ENCODE measurements around the gene MTF1.
"Not testable (repeated sequence)": the region's sequence is repeated elsewhere in the genome, so short reads cannot be mapped to it uniquely, and the experiment has no call there.

Gene MTF1

GRCh38 chr1:37782491-37782890 is 76.9 kb downstream of the MTF1 start:
- DNase-seq, result no peak

DNA sequence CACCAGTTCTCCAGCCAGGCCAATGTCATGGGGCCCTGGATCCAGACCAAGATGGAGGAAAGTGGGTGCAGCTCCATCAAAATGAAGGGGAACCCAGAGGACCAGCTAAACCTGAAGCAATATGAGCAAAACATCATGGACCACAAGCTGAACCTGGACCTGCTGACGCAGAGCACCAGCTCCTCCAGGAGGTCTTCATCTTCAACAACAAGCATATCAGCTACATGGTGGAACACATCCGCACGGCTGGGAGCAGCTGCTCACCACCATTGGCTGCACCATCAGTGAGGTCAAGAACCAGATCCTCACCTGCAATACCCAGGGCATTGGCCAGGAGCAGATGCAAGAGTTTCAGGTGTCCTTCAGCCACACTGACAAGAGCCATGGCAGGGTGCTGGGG is 80.7 kb downstream of the MTF1 start:
- DNase-seq, result no peak

- DNase-seq, result no peak
Observed at GRCh38 chr1:37776946-37777516, 82.4 kb downstream of the MTF1 start.

DNA sequence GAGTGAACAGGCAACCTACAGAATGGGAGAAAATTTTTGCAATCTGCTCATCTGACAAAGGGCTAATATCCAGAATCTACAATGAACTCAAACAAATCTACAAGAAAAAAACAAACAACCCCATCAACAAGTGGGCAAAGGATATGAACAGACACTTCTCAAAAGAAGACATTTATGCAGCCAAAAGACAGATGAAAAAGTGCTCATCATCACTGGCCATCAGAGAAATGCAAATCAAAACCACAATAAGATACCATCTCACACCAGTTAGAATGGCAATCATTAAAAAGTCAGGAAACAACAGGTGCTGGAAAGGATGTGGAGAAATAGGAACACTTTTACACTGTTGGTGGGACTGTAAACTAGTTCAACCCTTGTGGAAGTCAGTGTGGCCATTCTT is 88.0 kb downstream of the MTF1 start:
- DNase-seq, result not testable (repeated sequence)

DNA sequence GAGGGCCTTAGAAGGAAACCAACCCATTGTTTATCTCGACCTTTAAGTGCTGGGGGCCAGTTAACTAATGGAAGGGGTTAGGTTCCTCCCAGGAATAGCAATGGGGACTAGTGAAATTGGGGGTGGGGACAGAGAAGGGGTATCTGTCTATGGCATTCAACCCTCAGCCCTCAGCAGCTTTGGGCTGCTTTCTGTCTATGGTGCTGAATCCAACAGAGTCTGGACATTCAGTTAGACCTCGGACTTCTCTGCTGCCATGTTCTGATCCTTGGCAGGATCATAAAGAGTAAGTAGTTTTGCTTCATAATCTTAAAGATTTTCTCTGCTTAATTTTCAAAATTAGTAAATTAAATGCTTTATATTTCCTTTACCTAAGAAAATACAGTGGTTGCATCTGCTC is 91.9 kb downstream of the MTF1 start:
- no peak for DNase-seq

DNA sequence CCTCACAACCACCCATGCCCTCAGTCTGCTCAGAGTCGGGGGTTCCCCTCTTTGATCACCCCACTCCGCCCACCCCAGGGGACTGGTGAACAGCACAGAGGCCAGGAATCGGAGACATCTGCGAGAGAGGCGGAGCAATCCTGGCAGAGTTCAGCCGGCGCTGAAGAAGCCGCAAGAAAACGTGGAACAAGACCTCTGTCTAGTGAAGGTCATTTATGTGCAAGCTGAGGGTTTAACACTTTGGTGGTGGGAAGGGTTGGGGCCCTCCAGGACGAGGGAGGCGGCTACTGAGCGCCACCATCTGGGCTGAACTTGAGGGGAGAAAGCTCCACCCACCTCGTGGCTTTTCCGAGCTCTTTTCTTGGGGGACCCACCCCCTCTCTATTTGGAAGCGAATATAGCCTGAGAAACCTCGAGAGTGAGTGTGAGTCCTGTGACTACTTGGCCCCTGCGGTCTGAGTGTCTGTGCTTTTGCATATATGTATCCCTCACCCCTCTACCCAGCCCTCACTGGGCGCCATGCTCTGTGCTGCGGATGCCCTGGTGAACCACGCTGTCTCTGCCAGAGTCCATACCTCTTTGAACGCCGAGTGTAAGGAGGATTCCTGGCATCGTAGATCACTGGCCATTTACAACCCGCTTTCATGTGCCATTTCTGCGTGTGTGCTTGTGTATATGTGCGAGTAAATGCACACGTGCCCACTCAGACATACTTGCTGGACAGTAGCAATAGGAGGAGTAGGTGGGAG is 93.3 kb downstream of the MTF1 start:
- DNase-seq, result no peak

- no peak for DNase-seq
Observed at GRCh38 chr1:37764888-37765441, 94.4 kb downstream of the MTF1 start, which contains the start of gene EPHA10. Gene EPHA10, minus strand, starts transcription at chr1:37765120. Its CDS starts 54 bp downstream, at chr1:37765066.

- DNase-seq, result no peak
Observed at GRCh38 chr1:37764414-37764825, 95.0 kb downstream of the MTF1 start.

GRCh38 chr1:37763791-37764413 is 95.5 kb downstream of the MTF1 start:
- DNase-seq, result no peak

- DNase-seq, result no peak
Observed at GRCh38 chr1:37762516-37762915, 96.9 kb downstream of the MTF1 start.

DNA sequence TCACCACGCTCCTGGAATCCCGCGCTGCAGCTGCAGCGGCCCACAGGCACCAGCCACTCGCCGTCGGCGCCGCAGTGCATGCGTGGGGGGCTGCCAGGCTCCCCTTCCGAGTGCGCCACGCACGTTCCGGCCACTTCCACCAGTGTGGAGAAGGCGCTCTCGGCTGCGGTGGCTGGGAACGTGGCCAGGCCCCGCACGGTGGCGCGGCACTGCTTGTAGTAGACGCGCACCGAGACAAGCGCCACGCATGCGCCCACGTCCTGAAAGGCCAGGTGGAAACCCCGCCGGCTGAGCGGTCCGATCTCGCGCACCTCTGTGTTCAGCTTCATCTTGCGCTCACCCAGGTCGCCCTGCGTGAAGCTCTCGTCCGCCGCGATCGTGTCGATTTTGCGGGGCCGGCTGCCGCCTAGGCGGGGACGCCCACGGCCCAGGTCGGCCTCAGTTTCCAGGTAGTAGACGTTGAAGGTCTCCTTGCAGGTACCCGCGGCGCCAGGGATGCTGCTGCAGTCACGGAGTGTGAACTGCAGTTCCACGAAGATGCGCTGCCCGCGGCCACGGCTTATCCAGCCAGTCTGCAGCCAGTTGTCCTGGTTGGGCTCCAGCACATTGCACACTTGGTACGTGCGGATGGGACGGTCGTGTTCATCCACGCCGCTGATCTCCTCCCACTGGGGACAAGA is 97.8 kb downstream of the MTF1 start:
- no peak for DNase-seq
